HL-60 (cell line): Measurements from ENCODE around the gene SMAD9.

Source experiments
- DNase-seq, 2 experiments: peaks; one replicate each; pipeline ENCODE4 v3.0.0-alpha.2; 2010 to 2020; ENCODE audit warnings: low read depth in 1 of 2, low spot score in 1 of 2
- H3K27ac ChIP-seq: fragments of 250-450 bp; sonication (Bioruptor Pico); replicated peaks from 2 replicates; pipeline ENCODE4 v1.5.1; 2020; ENCODE audit warnings: mild to moderate bottlenecking, moderate library complexity
- H3K27me3 ChIP-seq: fragments of 250-450 bp; sonication (Bioruptor Pico); 2 replicates; pipeline ENCODE4 v1.5.1; 2021; ENCODE audit warnings: mild to moderate bottlenecking, moderate library complexity; ENCODE audit not compliant: insufficient read depth, poor library complexity, severe bottlenecking
- H3K4me3 ChIP-seq: replicated peaks from 2 replicates; pipeline ENCODE4 v1.5.1; 2011; ENCODE audit warnings: mild to moderate bottlenecking, control low read depth, low read length; ENCODE audit not compliant: insufficient read depth
- CTCF ChIP-seq: IDR thresholded peaks from one replicate; pipeline ENCODE4 v1.5.1; 2011; ENCODE audit warnings: low read length, control low read depth, inconsistent platforms; ENCODE audit not compliant: insufficient read depth
- GABPA ChIP-seq: IDR thresholded peaks from 2 replicates; pipeline ENCODE4 v1.6.1; 2012; ENCODE audit warnings: low read depth
- POLR2AphosphoS5 ChIP-seq: IDR thresholded peaks from 2 replicates; pipeline ENCODE4 v1.6.1; 2012; ENCODE audit warnings: low read depth
- REST ChIP-seq: IDR thresholded peaks from 2 replicates; pipeline ENCODE4 v1.6.1; 2012; ENCODE audit warnings: low read depth; ENCODE audit not compliant: insufficient replicate concordance
- SPI1 ChIP-seq: IDR thresholded peaks from 2 replicates; pipeline ENCODE4 v1.6.1; 2012; ENCODE audit warnings: low read depth, mild to moderate bottlenecking, borderline replicate concordance

SMAD9 gene

GRCh38 chr13:36820222-36820621, 99.8 kb downstream of the SMAD9 start:
- Histone ChIP-seq H3K27ac (peak overlapping the region; percentile 85), H3K4me3 (peak overlapping the region; percentile 89), H3K27me3 (no peaks in the 10 kb centered on the region)
- TF ChIP-seq SPI1: no peak
- TF ChIP-seq REST: no peak
- TF ChIP-seq GABPA: no peak
- TF ChIP-seq POLR2AphosphoS5: no peak
- TF ChIP-seq CTCF: no peak
- DNase-seq: no peak

GRCh38 chr13:36819739-36820090, 100.3 kb downstream of the SMAD9 start:
- peak in 1 of 2 experiments; percentile 63 for DNase-seq
- no peaks in the 10 kb centered on the region for H3K27me3 ChIP-seq
- TF ChIP-seq CTCF: no peak
- peak; percentile 13; the same call in 1 of the 2 replicates for TF ChIP-seq SPI1
- peak overlapping the region; percentile 89 for H3K4me3 ChIP-seq
- peak overlapping the region; percentile 85 for H3K27ac ChIP-seq

- peak; percentile 65 to 89 for DNase-seq
- H3K4me3 ChIP-seq: peak within 1 kb of the TSS; percentile 89
- TF ChIP-seq POLR2AphosphoS5 (peak; percentile 59; the same call in 1 of the 2 replicates), REST (no peak), CTCF (no peak)
- H3K27ac ChIP-seq: peak within 1 kb of the TSS; percentile 85
- H3K27me3 ChIP-seq: no peaks in the 10 kb centered on the region
Measured at GRCh38 chr13:36818804-36819738, 101.0 kb downstream of the SMAD9 start, which contains the start of gene RFXAP. TSS of gene RFXAP (plus strand) at chr13:36819222. CDS start at chr13:36819358, 136 bp downstream.
